Spleen (tissue), 7 donors: ENCODE data around the gene MAOB.

Experiments used
- CTCF ChIP-seq, 11 experiments: fragments of 200-600 bp in 7 of 11; fragments of 450-650 bp in 4 of 11; sonication (generic) in 4 of 11; IDR thresholded peaks in 8 of 11; conservative IDR thresholded peaks in 3 of 11; 1 replicate in 7 of 11; 2 replicates in 4 of 11; pipeline versions ENCODE4 v1.4.0 to v1.8.0; 2016 to 2021; ENCODE audit warnings: antibody characterized with exemption in 11 of 11, inconsistent platforms in 4 of 11, mild to moderate bottlenecking in 1 of 11
- POLR2A ChIP-seq, 3 donors: fragments of 450-650 bp; IDR thresholded peaks; one replicate each; pipeline ENCODE4 v1.5.1; 2017; ENCODE audit warnings: antibody characterized with exemption in 3 of 3, mild to moderate bottlenecking in 1 of 3
- donor health status: DM: no; HTN: no; CAD: no; lungs with moderate emphysema.
- donor health status: DM: no; HTN: no; CAD: no.
- donor health status: DM: no; HTN: no; CAD: no.

- no peak for TF ChIP-seq CTCF (IDR thresholded peaks at IDR 0.05 in 8 of 11, conservative IDR thresholded peaks at IDR 0.05 in 3 of 11)
- no peak for TF ChIP-seq POLR2A (IDR thresholded peaks at IDR 0.05)
Observed at GRCh38 chrX:43876680-43877079, 5.6 kb downstream of the MAOB start.
